Mesenteric fat pad (tissue), 1 donor: ENCODE measurements around the gene OSMR. TPM values are rescaled to one million over a fixed set of nuclear protein-coding genes. Genes with fewer than 3 reads are reported as not detected.

Experiments used
- DNase-seq: peaks from one replicate; pipeline ENCODE4 v3.0.0-alpha.2; 2020; ENCODE audit warnings: low spot score
- total RNA-seq: library from RNA; stranded (reverse); fragmentation: NEBNext Ultra II Directional; extraction: Animal tissue kit (Norgen Biotek cat#: 25700); gene quantifications from one replicate; pipeline ENCODE4 v1.2.1, GENCODE V29; 2021
- donor health status: DM: yes; HTN: yes; CAD: no.

The OSMR gene
- total RNA-seq, 1 donor from 2014 or later: 141 TPM

DNA sequence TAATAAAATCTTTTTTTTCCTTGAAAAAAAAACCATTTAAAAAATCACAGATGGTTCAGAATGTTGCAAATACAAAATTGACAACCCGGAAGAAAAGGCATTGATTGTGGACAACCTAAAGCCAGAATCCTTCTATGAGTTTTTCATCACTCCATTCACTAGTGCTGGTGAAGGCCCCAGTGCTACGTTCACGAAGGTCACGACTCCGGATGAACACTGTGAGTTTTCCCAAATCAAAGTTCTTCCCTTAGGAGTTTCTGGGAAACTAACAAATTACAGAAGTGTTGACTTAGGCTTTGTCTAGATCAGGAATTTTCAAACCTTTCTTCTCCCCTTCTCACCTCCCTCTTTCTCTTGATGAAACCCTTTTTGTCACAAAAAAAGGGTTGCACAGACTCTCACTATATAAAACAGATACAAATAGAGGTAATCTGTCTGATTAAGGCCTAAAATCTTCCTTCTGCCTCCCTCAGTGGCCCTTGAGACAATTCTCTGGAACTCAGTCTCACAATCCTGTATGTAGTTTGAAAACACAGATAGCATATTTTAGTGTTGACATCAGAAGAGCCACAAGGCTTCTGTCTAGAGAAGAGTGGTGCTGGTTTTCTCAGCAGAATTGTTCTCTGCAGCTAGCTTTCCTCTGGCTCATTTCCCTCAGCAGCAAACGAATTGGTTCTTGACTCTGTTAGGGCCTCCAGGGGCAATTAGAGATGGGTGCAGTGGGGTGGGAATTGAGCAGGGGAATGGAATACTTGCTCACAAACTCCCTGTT lies 79.5 kb downstream of the OSMR start:
- no peak for DNase-seq

DNA sequence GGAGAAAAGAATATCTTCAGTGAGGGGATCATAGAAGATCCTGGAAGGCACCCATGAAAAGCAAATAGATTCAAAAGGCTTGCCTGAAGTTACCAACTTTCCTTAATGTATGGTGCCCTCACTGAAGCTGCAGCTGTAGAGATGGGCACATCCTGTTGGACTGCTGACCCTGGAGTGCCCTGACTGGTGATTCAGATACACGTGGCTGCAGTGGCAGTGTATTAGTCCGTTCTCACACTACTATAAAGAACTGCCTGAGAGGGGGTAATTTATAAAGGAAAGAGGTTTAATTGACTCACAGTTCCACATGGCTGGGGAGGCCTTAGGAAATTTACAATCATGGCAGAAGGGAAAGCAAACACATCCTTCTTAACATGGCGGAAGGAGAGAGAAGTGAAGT lies 80.3 kb downstream of the OSMR start:
- DNase-seq: no peak

DNA sequence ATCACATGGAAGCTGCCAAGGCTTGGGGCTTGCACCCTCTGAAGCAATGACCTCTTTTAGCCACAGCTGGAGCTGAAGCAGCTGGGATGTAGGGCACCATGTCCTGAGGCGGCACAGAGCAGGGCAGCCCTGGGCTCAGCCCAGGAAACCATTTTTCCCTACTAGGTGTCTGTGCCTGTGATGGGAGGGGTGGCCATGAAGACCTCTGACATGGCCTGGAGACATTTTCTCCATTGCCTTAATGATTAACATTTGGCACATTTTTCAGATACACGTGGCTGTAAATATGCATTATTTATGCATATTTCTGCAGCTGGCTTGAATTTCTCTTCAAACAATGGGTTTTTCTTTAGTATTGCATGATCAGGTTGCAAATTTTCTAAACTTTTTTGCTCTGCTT lies 81.7 kb downstream of the OSMR start:
- DNase-seq: no peak

DNA sequence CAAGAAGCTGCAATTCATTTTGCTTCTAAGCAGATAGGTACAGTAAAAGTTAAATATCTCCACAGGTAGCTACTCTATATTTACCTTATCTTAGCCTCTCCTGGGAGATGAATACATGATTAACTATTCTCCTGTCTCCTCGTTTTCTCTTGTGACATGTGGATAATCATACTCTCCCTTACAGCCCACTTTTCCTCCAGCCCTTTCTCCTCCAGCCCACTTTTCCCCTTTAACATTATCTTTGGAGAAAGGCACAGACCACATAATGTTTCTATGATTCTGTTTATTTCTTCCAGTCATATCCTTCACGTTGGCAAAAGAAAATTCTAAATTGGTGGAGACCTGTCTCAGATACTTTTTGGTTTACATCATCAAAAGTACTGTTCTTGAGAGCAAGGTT lies 84.0 kb downstream of the OSMR start:
- DNase-seq: no peak

DNA sequence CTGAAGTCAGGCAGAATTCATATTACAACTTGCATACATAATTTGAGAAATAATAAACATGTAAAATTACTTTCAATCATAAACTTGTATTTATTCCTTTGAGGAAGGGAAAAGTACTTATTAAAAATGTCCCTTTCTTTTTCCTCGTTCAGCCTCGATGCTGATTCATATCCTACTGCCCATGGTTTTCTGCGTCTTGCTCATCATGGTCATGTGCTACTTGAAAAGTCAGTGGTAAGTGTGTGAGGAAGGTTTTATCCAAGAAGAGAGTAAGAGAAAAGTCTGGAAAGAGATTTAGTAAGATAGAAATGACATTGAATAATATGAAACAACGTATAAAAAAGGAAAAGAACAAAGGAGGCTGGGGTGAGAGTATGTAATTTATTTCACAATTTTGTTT lies 85.9 kb downstream of the OSMR start:
- DNase-seq: no peak

DNA sequence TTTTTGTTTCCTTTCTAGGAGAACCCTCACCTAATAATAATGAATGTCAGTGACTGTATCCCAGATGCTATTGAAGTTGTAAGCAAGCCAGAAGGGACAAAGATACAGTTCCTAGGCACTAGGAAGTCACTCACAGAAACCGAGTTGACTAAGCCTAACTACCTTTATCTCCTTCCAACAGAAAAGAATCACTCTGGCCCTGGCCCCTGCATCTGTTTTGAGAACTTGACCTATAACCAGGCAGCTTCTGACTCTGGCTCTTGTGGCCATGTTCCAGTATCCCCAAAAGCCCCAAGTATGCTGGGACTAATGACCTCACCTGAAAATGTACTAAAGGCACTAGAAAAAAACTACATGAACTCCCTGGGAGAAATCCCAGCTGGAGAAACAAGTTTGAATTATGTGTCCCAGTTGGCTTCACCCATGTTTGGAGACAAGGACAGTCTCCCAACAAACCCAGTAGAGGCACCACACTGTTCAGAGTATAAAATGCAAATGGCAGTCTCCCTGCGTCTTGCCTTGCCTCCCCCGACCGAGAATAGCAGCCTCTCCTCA lies 87.1 kb downstream of the OSMR start:
- no peak for DNase-seq

DNA sequence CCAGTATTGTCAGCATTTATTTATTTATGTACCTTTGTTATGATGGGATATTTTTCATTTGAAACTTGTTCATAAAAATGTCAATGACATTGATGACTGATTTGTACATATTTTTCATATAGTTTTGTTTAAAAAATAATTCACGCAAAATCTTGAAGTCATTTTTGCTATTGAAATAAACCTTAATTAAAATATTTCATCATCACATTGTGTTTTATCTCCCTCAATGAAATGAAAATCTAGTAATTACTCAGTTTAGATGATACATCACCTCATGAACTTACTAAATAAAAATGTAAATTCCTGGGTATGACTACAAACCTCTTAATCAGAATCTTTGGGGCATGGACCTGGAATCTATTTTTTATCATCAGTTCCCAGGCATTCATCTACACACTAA lies 89.6 kb downstream of the OSMR start:
- no peak for DNase-seq

DNA sequence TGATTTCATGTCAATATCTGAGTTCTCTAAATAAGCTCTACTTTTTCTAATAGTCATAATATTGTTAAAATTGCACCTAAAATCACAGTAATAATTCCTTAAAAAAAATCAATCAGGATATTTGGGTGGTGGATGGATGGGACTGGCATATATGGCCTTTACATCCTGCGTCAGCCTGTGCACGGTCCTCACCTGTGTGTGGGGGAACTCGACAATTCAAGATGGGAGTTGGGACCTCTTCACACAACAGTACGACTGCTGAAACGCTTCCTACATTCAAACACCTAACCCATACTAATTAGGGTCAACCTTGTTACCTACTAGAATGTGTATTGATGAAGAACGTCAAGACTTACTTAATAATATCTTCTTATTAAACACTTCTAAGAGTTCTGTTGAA lies 90.5 kb downstream of the OSMR start:
- DNase-seq: no peak

DNA sequence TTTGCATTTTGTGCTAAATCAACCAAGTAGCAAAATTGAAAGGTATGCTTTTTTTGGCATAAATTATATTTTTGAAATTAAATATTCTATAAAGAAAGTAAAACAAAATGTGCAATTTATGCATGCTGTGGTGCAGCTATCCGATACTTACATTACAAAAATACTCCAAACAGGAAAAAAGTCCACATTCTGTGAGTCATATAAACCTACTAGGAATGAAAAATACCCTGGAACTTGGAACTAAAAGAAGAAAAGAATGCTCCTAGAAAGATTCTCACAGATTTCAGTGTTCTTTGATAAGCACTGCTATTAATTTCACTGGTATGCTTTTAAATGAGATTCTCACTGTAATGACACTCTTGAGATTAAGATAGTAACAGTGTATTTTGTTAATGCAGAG lies 92.6 kb downstream of the OSMR start:
- DNase-seq: no peak

DNA sequence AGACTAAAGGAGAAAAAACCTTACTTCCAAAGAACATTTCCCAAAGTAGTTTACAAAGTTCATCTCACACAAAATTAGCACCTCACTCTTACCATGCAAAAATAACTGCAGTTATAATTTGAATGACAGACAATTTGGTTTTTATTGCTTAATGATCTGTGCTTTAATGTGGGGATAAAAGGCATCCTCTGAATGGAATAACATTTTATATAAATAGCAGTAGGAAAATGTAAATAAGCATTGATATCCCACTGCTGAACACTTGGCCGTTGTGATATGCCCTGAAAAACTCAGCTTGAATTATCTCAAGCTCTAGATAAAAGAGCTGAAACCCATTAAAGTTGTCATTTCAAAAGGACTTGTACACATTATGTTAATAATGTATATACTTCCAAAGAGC lies 93.2 kb downstream of the OSMR start:
- DNase-seq: no peak

DNA sequence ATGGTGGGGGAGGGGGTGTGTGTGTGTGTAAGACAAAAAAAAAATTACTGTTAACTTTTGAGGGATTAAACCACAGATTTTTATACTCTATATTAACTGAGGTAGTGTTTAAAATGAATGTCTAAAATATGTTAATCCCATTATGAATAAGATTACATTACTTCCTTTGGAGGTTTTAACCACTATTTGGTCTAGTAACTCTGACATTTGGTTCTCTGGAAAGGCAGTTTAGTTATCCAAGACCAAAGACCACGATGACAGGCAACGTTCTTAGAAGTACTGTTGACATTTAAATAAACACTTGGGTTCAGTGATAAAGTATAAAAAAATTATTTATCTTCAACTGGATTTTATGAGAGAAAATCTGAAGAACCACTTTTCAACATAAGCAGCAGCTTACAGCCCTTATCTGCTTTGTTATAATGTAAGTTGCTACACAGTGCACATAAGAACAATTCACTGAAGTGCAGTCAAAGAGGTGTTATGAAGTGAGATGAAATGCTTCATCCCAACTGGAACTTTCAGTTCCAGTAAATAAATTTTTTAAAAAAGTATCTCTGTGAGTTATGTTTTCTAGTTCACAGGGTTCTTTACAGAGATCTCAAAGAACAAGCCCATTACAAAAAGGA lies 94.5 kb downstream of the OSMR start:
- no peak for DNase-seq

DNA sequence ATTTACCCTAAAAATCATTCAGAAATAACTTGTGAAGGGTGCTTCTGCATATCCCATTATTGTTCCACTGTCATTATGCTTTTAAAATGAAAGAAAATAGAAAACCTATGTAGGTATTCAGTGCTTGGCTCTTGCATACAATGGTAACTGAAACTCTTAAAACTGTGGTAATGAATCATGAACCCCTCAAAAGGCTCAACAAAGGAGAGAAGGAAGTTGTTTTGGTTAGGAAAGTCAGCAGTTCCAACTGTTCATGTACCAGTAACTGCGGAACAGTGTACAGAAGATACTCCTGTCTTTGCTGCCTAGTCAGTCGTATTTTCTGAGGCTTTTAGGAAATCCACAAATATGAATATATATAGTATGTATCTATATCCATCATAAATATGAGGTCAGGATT lies 96.1 kb downstream of the OSMR start:
- DNase-seq: no peak

DNA sequence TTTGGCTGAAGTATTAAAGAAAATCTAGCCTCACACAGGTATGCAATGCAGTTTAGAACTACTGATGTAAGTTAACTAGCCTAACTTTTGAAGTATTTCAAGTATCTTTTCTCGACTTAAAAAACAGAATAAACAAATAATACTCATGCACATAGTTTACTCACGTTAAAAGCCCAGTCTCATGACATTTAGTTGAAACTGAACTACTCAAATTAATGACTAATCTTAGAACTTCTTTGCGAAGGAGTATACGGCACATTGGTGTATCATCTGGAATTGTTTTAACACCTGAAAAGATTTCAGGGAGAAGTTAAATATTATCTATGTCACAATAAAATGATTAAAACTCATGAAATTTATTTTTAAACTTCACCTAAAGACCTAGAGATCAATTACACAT lies 98.5 kb downstream of the OSMR start:
- no peak for DNase-seq

DNA sequence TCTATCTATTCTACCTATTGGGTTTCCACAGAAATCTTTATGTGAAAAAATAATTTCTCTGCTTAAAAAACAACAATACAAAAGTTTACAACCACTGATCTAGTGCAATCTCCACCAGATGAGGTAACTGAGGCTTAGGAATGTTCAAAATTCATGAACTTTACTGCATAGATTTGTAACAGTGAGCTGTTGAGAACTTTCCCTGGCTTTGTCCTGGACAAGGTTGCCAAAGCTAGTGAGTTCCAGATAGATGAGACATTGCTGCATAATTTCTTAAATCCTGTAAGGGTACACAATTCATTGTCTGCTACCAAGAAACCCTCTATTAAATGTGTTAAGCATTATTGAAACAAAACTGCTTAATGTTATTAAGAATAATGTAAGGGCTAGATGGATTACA lies 102.7 kb downstream of the OSMR start:
- DNase-seq: no peak

DNA sequence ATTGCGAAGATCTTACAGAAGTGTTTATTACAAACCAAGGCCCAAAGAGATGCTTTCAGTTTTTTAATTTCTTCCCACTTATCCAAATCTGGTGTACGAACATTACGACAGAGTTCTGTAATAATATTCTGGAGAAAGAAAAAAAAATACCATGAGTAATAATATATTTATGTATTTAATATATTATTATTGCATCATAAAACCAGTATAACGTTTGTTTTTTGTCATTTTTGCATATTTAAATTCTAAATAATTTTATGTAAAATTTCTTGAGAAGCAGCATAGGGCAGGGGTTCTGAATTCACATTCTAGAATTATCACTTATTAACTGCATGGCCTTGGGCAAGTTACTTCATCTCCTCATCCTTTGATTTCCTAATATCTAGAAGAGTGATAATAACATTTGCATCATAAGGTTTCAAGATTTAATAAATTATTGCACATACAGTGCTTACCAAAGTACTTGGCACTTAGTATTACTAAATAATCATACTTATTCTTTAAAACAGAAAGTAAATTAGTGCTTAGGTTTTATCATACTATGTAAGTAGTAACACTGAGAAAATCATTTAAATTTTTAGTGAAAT lies 107.7 kb downstream of the OSMR start:
- DNase-seq: no peak

DNA sequence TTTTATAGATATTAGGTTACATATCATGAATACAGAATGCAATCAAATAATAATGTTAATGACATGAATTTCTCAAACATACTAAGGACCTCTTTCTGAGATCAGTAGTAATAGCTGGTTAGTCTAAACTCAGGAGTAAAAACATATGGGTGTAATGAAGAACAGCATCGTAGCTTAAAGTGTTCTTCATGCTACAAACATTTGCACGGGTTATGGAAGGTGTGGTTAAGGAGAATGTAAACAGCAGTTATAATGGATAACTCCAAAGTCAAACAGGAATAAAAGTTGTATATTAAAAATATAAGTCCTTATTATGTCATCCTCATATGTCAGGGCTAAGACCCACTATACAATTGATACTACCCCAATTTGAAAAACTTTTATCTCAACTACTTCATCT lies 115.9 kb downstream of the OSMR start:
- DNase-seq: no peak

DNA sequence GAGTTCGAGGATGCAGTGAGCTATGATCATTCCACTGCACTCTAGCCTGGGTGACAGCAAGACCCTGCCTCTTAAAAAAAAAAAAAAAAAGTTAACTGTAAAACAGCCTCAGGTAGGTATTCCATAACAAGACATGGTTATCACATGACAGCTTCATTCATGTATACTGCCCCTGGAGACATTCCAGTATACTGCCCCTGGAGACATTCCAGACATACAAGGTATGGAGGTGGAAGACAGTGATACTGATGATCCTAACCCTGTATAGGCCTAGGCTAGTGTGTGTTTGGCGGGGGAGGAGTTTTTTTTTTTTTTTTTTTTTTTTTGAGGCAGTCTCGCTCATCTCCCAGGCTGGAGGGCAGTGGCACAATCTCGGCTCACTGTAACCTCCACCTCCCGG lies 122.9 kb downstream of the OSMR start:
- no peak for DNase-seq

DNA sequence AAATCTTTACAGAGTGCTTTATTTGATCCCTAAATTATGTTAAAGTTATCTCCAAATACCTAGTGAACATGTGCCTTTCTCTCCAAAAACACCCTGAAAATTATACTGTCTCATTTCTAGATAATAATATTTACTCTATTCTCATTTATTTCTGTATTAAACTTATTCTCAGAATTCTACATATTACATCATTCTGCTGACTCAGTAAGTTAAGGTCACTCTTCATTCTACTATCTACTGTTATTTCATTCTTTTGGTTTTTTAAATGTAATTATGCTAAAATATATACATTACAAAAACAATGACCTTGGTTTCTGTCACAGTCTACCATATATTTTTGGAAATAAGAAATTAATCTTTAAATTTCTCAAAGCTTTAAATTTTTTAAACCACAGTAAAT lies 132.2 kb downstream of the OSMR start:
- no peak for DNase-seq

DNA sequence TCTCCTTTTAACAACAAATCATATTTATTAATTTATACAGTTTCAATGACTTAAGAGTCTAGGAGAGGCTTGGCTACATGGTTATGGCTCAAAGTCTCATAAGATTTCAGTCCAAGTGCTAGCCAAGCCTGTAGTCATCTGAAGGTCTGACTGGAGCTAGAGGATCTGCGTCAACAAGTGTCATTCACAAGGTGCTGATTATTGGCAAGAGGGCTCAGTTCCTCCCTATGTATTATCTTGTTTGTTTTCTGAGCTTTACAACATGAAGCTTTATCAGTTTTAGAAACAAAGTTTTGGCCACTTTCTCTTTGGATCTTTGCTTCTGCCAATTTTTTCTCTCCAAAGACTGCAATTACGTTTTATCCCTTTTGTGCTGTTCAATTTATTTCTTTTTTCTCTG lies 133.7 kb downstream of the OSMR start:
- no peak for DNase-seq
